ENCODE measurements around the gene GID4. TPM values are rescaled to one million over a fixed set of nuclear protein-coding genes. Genes with fewer than 3 reads are reported as not detected.

Gene GID4
- total and polyA plus RNA-seq, 9 of the 15 experiments (the other 6 are each of a cell fraction or from before 2014, with no cell fraction given) = 1.2 to 6.4 (median 3.7) TPM

GRCh38 chr17:18033442-18034099 is 5.6 kb upstream of the GID4 start (continued):
- TF ChIP-seq RERE (CRISPR knock-in tag; IDR thresholded peaks at IDR 0.05; ENCODE audit: borderline replicate concordance) (no peak), HIVEP1 (CRISPR knock-in tag; IDR thresholded peaks at IDR 0.05) (no peak), SREBF1 (IDR thresholded peaks at IDR 0.05; ENCODE audit: borderline replicate concordance, low read depth, low read length) (no peak), STAT6 (CRISPR knock-in tag; IDR thresholded peaks at IDR 0.05) (no peak), MAZ (CRISPR knock-in tag; conservative IDR thresholded peaks at IDR 0.05 in 1 of 2, IDR thresholded peaks at IDR 0.05 in 1 of 2) (no peak), TEAD1 (CRISPR knock-in tag; IDR thresholded peaks at IDR 0.05) (no peak), EWSR1 (IDR thresholded peaks at IDR 0.05; ENCODE audit: borderline replicate concordance, low read depth, partially characterized antibody) (no peak), TRIM28 (IDR thresholded peaks at IDR 0.05) (no peak), HNRNPUL1 (IDR thresholded peaks at IDR 0.05; ENCODE audit: low read length) (no peak), ZNF121 (CRISPR knock-in tag; conservative IDR thresholded peaks at IDR 0.05) (peak; percentile 99), CAMTA2 (CRISPR knock-in tag; conservative IDR thresholded peaks at IDR 0.05) (no peak), RBBP5 (IDR thresholded peaks at IDR 0.05; ENCODE audit: borderline replicate concordance, insufficient read depth, low read length, poor library complexity, severe bottlenecking) (no peak), HMBOX1 (IDR thresholded peaks at IDR 0.05) (no peak), KAT7 (CRISPR knock-in tag; IDR thresholded peaks at IDR 0.05; ENCODE audit: borderline replicate concordance) (no peak), SOX6 (IDR thresholded peaks at IDR 0.05) (no peak), PRPF4 (IDR thresholded peaks at IDR 0.05; ENCODE audit: insufficient read depth, low read depth, low read length, poor library complexity, severe bottlenecking) (no peak), TOE1 (IDR thresholded peaks at IDR 0.05; ENCODE audit: borderline replicate concordance) (no peak), TOE1 (CRISPR knock-in tag; IDR thresholded peaks at IDR 0.05; ENCODE audit: borderline replicate concordance, low read depth) (no peak)
